OCI-LY7 (cell line): ENCODE data around the gene SPPL3. TPM values are rescaled to one million over a fixed set of nuclear protein-coding genes. Genes with fewer than 3 reads are reported as not detected.

Experiments
- BruUV-seq: library from RNA; stranded (reverse); fragments of 400-500 nt; replicated peaks from 2 replicates; lab custom pipeline; 2021; lab: Mats Ljungman, UMichigan
- CTCF ChIA-PET: fragments of 300-600 bp; sonication (Branson Sonifier 250); formaldehyde crosslinking; loops from one replicate; lab custom pipeline; 2022; ENCODE audit warnings: antibody characterized with exemption; ENCODE audit not compliant: unreplicated experiment; lab: Charles Lee
- POLR2A ChIA-PET: fragments of 300-600 bp; sonication (Branson Sonifier 250); formaldehyde crosslinking; loops from one replicate; lab custom pipeline; 2022; ENCODE audit warnings: antibody characterized with exemption; lab: Charles Lee
- DNase-seq: peaks from one replicate; pipeline ENCODE4 v3.0.0-alpha.2; 2015; ENCODE audit warnings: low spot score
- H2AFZ ChIP-seq: fragments of 200-600 bp; sonication (generic), shearing (Covaris generic); 2 replicates; pipeline ENCODE4 v1.6.1; 2014; ENCODE audit warnings: mild to moderate bottlenecking, antibody characterized with exemption, low read length, moderate library complexity
- H3K27ac ChIP-seq: fragments of 200-600 bp; sonication (generic); 2 replicates; pipeline ENCODE4 v1.5.1; 2014; ENCODE audit warnings: mixed run types, low read depth, mild to moderate bottlenecking, moderate library complexity, low read length, inconsistent platforms; ENCODE audit not compliant: poor library complexity, severe bottlenecking
- H3K36me3 ChIP-seq: fragments of 200-600 bp; sonication (generic); 2 replicates; pipeline ENCODE4 v1.6.1; 2014; ENCODE audit warnings: mild to moderate bottlenecking, antibody characterized with exemption, low read length, moderate library complexity, mixed read lengths; ENCODE audit not compliant: insufficient read depth
- H3K4me1 ChIP-seq: fragments of 200-600 bp; sonication (generic); 2 replicates; pipeline ENCODE4 v1.5.1; 2014; ENCODE audit warnings: mild to moderate bottlenecking, low read length; ENCODE audit not compliant: insufficient read depth, poor library complexity, severe bottlenecking
- H3K4me2 ChIP-seq: fragments of 200-600 bp; sonication (generic); 2 replicates; pipeline ENCODE4 v1.6.1; 2014; ENCODE audit warnings: mild to moderate bottlenecking, low read length
- H3K4me3 ChIP-seq: fragments of 200-600 bp; sonication (generic); 2 replicates; pipeline ENCODE4 v1.5.1; 2014; ENCODE audit warnings: mild to moderate bottlenecking, low read depth, low read length; ENCODE audit not compliant: poor library complexity, severe bottlenecking
- H3K79me2 ChIP-seq: fragments of 200-600 bp; sonication (generic); 2 replicates; pipeline ENCODE4 v1.6.1; 2016; ENCODE audit warnings: low read depth, mild to moderate bottlenecking, low read length, moderate library complexity, mixed read lengths; ENCODE audit not compliant: insufficient read depth
- H3K9me2 ChIP-seq: fragments of 200-600 bp; sonication (generic); 2 replicates; pipeline ENCODE4 v1.6.1; 2016; ENCODE audit warnings: mild to moderate bottlenecking, low read length, mixed read lengths; ENCODE audit not compliant: insufficient read depth
- H3K9me3 ChIP-seq: fragments of 200-600 bp; sonication (generic); 2 replicates; pipeline ENCODE4 v1.6.1; 2014; ENCODE audit warnings: mild to moderate bottlenecking, mixed run types, low read length, mixed read lengths
- H4K20me1 ChIP-seq: fragments of 200-600 bp; sonication (generic); 2 replicates; pipeline ENCODE4 v1.6.1; 2014; ENCODE audit warnings: mild to moderate bottlenecking, antibody characterized with exemption, low read length, moderate library complexity, mixed read lengths; ENCODE audit not compliant: insufficient read depth
- CTCF ChIP-seq: fragments of 200-600 bp; sonication (generic); conservative IDR thresholded peaks from 2 replicates; pipeline ENCODE4 v1.5.1; 2014; ENCODE audit warnings: mild to moderate bottlenecking, antibody characterized with exemption, low read length, moderate library complexity, mixed read lengths
- EZH2phosphoT487 ChIP-seq: fragments of 200-600 bp; sonication (generic); IDR thresholded peaks from 2 replicates; pipeline ENCODE4 v1.6.1; 2018; ENCODE audit warnings: low read depth, borderline replicate concordance, mild to moderate bottlenecking, mixed run types, antibody characterized with exemption, low read length, moderate library complexity, mixed read lengths
- intact Hi-C: fragments of 100-400 bp; cut with micrococcal nuclease; formaldehyde crosslinking; loops from one replicate; pipeline ENCODE4 v1.10.0; 2022; ENCODE audit not compliant: unreplicated experiment
- total RNA-seq, 2 experiments: library from RNA; depleted of rRNA in 1 of 2; stranded (reverse); fragments of >200 nt in 1 of 2; shearing (Covaris generic) in 1 of 2; gene quantifications; 2 replicates each; pipeline ENCODE4 v1.2.3, GENCODE V29; 2014 to 2022

Gene SPPL3
- total RNA-seq, 2 experiments from 2014 or later = 8.6 to 36.6 TPM

DNA sequence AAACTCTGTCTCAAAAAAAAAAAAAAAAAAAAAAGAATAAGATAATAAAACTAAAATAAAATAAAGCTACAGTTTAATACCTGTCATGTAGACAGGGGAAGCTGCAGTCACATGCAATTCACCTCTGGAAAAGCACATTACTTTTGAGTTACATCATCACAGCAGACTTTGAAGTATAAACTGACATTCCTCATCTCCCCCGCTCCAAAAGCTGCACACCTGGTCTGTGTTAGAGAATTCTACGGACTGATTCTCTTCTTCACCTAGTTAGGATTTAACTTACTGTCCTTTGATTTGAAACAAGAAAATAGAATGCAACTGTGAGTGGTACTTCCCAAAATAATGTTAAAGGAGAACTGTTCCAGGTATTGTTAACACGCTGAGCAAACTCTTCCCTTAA, 25.1 kb downstream of the SPPL3 start:
- Histone ChIP-seq H2AFZ (no peak overlapping the region), H3K36me3 (0 out of 2 replicates have a peak, but pooled peaks cover 3% of the 10 kb centered on the region), H3K9me2 (no peaks in the 10 kb centered on the region), H3K4me2 (no peak overlapping the region), H3K79me2 (peaks cover 58% of the 10 kb centered on the region), H3K4me3 (no peak overlapping the region), H3K9me3 (no peaks in the 10 kb centered on the region), H4K20me1 (peaks cover 3% of the 10 kb centered on the region; the same call in 1 of the 2 replicates), H3K4me1 (no peaks in the 10 kb centered on the region), H3K27ac (no peak overlapping the region)
- TF ChIP-seq EZH2phosphoT487 = no peak
- no peak for TF ChIP-seq CTCF
- ChIA-PET POLR2A (interaction anchor here (1.1 to 1.9 kb wide), 4 partner anchors 9 to 15 kb away, joined by 4 to 5 read pairs (median 5); no protein-coding TSS in a partner anchor), CTCF (no interaction called here)
- intact Hi-C loops = no loop called here
- no peak for DNase-seq
- no TSS peak for BruUV-seq

DNA sequence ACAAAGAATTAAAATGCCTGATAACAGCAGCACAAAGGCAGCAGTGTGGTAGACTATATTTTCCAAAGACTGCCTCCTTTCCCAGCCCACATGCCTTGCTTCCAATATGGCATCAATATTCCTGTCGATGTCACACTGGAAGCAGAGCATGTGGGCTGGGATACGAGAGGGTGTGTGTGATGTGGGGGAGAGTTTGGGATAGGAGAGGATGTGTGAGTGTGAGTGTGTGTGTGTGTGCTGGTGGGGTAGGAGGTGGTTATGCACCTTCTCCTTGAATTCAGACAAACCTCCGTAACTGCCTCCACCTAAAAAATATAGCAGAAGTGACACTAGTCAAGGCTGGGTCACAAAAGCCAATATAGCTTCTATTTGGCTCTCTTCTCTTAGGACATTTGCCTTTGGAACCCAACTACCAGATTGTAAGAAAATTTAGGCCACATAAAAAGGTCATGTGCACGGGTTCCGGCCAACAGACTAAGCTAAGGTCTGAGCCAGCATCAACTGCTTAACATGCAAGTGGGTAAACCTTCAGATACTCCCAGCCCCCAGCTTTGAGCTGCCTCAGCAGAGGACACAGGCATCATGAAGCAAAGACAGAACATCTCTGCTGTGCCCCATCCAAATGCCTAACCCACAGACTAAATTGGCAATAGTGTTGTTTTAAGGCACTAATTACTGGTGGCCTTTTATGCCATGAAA, 29.5 kb downstream of the SPPL3 start:
- Histone ChIP-seq H3K4me1 (no peaks in the 10 kb centered on the region), H3K9me3 (no peaks in the 10 kb centered on the region), H3K9me2 (no peaks in the 10 kb centered on the region), H3K79me2 (peaks cover 58% of the 10 kb centered on the region), H3K4me2 (no peak overlapping the region), H3K36me3 (no peaks in the 10 kb centered on the region), H2AFZ (no peak overlapping the region), H3K27ac (no peak overlapping the region), H4K20me1 (peaks cover 3% of the 10 kb centered on the region; the same call in 1 of the 2 replicates), H3K4me3 (no peak overlapping the region)
- no peak for TF ChIP-seq CTCF
- TF ChIP-seq EZH2phosphoT487 = no peak
- POLR2A ChIA-PET = interaction anchor here (1.2 to 1.3 kb wide), 2 partner anchors 17 kb away, joined by 5 to 9 read pairs; no protein-coding TSS in a partner anchor
- CTCF ChIA-PET = no interaction called here
- intact Hi-C loops = no loop called here
- BruUV-seq = no TSS peak
- DNase-seq = no peak

- no peak overlapping the region for H3K4me2 ChIP-seq
- TF ChIP-seq CTCF (no peak), EZH2phosphoT487 (no peak)
- H4K20me1 ChIP-seq = no peaks in the 10 kb centered on the region
- H3K36me3 ChIP-seq = no peaks in the 10 kb centered on the region
- ChIA-PET POLR2A (interaction anchor here (0.6 to 1.2 kb wide), 3 partner anchors 18 to 108 kb away, joined by 3 to 5 read pairs (median 3); no protein-coding TSS in a partner anchor), CTCF (no interaction called here)
- intact Hi-C loops = no loop called here
- BruUV-seq = no TSS peak
- DNase-seq = no peak
- H3K27ac ChIP-seq = no peak overlapping the region
- H3K4me3 ChIP-seq = no peak overlapping the region
- no peaks in the 10 kb centered on the region for H3K9me3 ChIP-seq
- no peaks in the 10 kb centered on the region for H3K4me1 ChIP-seq
- peaks cover 60% of the 10 kb centered on the region for H3K79me2 ChIP-seq
- H3K9me2 ChIP-seq = no peaks in the 10 kb centered on the region
- no peak overlapping the region for H2AFZ ChIP-seq
These were observed 30.9 kb downstream of the SPPL3 start for GRCh38 chr12:120873226-120873625.
